ENCODE results near the gene PGBD5.

PGBD5 gene

DNA sequence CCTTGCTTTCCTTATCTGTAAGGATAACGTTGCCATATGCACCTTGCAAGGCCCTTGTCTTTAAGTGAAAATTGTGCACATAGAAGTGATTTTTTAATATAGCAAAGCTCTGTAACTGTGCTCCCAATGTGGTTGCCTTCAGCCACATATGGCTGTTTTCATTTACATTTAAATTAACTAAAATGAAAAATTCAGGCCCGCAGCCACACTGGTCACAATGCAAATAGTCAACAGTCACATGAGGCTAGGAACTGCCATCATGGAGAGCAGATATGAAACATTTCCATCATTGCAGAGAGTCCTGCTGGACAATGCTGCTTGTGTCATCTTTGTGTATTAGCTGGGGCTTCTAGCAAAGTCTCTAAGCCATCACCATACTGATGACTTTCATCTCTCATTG lies 83.4 kb downstream of the PGBD5 start:
- no peak overlapping the region for H3K4me3 ChIP-seq (ENCODE audit: low read length in 2 of 2)
- H3K27ac ChIP-seq (ENCODE audit: low read depth in 2 of 2, low read length in 2 of 2) = no peak overlapping the region
- no peaks in the 10 kb centered on the region for H3K4me1 ChIP-seq (ENCODE audit: control insufficient read depth in 2 of 2, insufficient read depth in 2 of 2, low read length in 2 of 2)
- H3K36me3 ChIP-seq (ENCODE audit: control insufficient read depth in 2 of 2, insufficient read depth in 2 of 2, low read length in 2 of 2) = no peaks in the 10 kb centered on the region
- no peaks in the 10 kb centered on the region for H3K9me3 ChIP-seq (ENCODE audit: control insufficient read depth in 2 of 2, low read length in 2 of 2)
- no peak overlapping the region for H3K9ac ChIP-seq (ENCODE audit: low read depth in 1 of 2, low read length in 2 of 2)
- H3K27me3 ChIP-seq (ENCODE audit: control insufficient read depth in 2 of 2, insufficient read depth in 2 of 2, low read length in 2 of 2) = no peaks in the 10 kb centered on the region

DNA sequence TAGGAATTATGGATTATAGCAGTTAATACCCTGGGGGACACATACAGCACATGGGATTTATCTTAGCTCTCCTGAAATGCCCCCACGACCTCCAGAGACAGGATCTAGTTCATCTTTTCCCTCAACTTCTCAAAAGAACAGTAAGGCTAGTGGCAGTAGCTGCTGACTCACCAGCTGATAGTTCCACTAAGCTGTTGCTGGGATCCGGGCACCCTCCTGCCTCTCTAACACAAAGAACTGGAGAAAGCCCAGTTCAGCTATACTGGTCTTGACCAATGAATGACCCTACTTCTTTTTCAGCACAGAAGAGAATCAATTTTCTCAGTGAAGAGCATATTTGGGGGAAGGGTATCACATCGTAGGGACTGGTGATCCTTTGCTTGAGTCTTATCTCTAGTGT lies 84.1 kb downstream of the PGBD5 start:
- H3K9me3 ChIP-seq (ENCODE audit: control insufficient read depth in 2 of 2, low read length in 2 of 2) = no peaks in the 10 kb centered on the region
- no peaks in the 10 kb centered on the region for H3K36me3 ChIP-seq (ENCODE audit: control insufficient read depth in 2 of 2, insufficient read depth in 2 of 2, low read length in 2 of 2)
- no peaks in the 10 kb centered on the region for H3K4me1 ChIP-seq (ENCODE audit: control insufficient read depth in 2 of 2, insufficient read depth in 2 of 2, low read length in 2 of 2)
- H3K27ac ChIP-seq (ENCODE audit: low read depth in 2 of 2, low read length in 2 of 2) = no peak overlapping the region
- no peaks in the 10 kb centered on the region for H3K27me3 ChIP-seq (ENCODE audit: control insufficient read depth in 2 of 2, insufficient read depth in 2 of 2, low read length in 2 of 2)
- no peak overlapping the region for H3K4me3 ChIP-seq (ENCODE audit: low read length in 2 of 2)
- no peak overlapping the region for H3K9ac ChIP-seq (ENCODE audit: low read depth in 1 of 2, low read length in 2 of 2)

DNA sequence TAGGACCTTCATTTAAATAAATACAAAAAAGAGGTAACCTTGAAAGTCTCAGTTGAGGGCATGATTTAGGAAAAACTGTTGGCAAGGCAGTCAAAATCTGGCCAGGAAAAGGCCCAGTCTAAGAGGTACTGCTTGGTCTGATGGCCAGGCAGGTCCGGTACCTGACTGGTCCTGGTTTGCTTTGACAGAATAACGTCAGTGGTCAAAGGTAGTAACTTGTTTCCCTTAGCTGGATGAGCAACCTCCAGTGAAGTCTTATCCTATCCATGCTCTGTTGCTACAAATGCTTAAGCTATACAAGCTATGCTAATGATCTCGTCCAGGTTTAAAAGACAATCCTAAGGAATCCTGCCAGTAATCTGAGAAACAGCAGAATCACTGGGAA lies 85.0 kb downstream of the PGBD5 start:
- Histone ChIP-seq H3K27ac (ENCODE audit: low read depth in 2 of 2, low read length in 2 of 2) (no peak overlapping the region), H3K4me1 (ENCODE audit: control insufficient read depth in 2 of 2, insufficient read depth in 2 of 2, low read length in 2 of 2) (no peaks in the 10 kb centered on the region), H3K9ac (ENCODE audit: low read depth in 1 of 2, low read length in 2 of 2) (no peak overlapping the region), H3K27me3 (ENCODE audit: control insufficient read depth in 2 of 2, insufficient read depth in 2 of 2, low read length in 2 of 2) (no peaks in the 10 kb centered on the region), H3K4me3 (ENCODE audit: low read length in 2 of 2) (no peak overlapping the region), H3K36me3 (ENCODE audit: control insufficient read depth in 2 of 2, insufficient read depth in 2 of 2, low read length in 2 of 2) (no peaks in the 10 kb centered on the region), H3K9me3 (ENCODE audit: control insufficient read depth in 2 of 2, low read length in 2 of 2) (no peaks in the 10 kb centered on the region)

DNA sequence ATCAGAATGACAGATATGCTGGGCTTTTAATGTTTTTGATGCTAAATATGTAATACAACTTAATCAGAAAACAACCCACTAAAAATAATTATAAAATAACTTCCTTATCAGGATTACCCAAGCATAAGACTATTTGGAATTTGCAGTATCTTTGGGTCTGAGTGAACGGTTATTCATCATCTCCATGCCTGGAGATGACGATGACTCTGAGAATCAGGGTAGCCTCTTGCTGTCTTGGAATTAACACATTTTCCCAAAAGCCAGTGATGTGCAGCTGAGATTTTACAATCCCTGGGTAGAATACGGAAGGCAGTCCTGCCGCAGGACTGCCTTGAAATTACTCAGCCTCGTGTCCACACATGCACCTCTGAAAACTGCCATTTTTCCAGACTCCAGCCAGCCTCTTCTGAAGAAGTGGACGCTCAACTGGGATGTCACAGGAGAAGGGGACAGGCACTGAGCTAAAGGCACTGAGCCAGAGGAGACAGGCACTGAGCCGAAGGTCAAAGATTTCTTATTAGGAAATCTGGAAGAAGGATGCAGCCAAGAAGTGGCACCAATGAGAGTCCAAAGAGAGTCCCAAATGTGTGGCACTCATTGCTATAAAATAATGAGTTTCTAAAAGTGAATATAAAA lies 85.5 kb downstream of the PGBD5 start:
- Histone ChIP-seq H3K36me3 (ENCODE audit: control insufficient read depth in 2 of 2, insufficient read depth in 2 of 2, low read length in 2 of 2) (no peaks in the 10 kb centered on the region), H3K27me3 (ENCODE audit: control insufficient read depth in 2 of 2, insufficient read depth in 2 of 2, low read length in 2 of 2) (no peaks in the 10 kb centered on the region), H3K9ac (ENCODE audit: low read depth in 1 of 2, low read length in 2 of 2) (no peak overlapping the region), H3K4me3 (ENCODE audit: low read length in 2 of 2) (no peak overlapping the region), H3K4me1 (ENCODE audit: control insufficient read depth in 2 of 2, insufficient read depth in 2 of 2, low read length in 2 of 2) (no peaks in the 10 kb centered on the region), H3K9me3 (ENCODE audit: control insufficient read depth in 2 of 2, low read length in 2 of 2) (no peaks in the 10 kb centered on the region), H3K27ac (ENCODE audit: low read depth in 2 of 2, low read length in 2 of 2) (no peak overlapping the region)

DNA sequence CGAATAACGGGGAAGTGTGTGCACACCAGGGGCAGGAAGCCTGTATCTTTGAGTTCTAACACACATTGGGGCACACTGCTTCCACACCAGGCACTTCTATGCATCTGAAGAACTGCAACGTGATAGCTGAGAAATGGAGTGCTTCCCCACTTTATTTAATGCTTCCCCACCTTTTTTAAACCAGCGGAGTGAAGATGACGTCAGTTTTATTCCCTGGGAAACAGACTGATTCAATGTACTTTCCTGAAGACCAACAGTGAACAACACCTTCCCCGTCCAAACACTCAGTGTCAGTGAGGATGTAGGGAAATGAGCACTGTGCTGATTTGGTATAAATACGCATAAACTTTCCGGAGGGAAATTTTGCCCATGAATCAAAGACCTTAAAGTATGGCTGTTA lies 87.1 kb downstream of the PGBD5 start:
- H3K27ac ChIP-seq (ENCODE audit: low read depth in 2 of 2, low read length in 2 of 2) = no peak overlapping the region
- no peaks in the 10 kb centered on the region for H3K27me3 ChIP-seq (ENCODE audit: control insufficient read depth in 2 of 2, insufficient read depth in 2 of 2, low read length in 2 of 2)
- no peak overlapping the region for H3K4me3 ChIP-seq (ENCODE audit: low read length in 2 of 2)
- H3K36me3 ChIP-seq (ENCODE audit: control insufficient read depth in 2 of 2, insufficient read depth in 2 of 2, low read length in 2 of 2) = no peaks in the 10 kb centered on the region
- no peak overlapping the region for H3K9ac ChIP-seq (ENCODE audit: low read depth in 1 of 2, low read length in 2 of 2)
- H3K9me3 ChIP-seq (ENCODE audit: control insufficient read depth in 2 of 2, low read length in 2 of 2) = no peaks in the 10 kb centered on the region
- H3K4me1 ChIP-seq (ENCODE audit: control insufficient read depth in 2 of 2, insufficient read depth in 2 of 2, low read length in 2 of 2) = no peaks in the 10 kb centered on the region

DNA sequence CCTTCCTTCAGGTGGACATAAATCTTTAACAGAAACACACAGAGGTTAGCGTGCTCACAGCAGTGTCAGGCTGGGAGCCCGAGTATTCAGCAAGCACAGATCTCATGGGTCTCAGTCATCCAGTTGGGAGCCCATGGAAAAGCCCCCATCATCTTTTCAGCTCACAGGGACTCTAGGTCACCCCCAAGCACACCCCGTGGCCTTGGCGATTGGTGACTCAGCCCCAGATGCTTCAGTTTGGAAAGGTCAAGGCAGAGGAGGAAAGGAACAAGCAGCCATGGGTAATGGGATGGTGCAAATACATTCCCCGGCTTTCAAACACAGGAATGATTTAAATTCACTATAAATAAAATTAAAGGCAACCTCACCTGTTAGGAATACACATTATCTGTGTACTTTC lies 88.9 kb downstream of the PGBD5 start:
- H3K9ac ChIP-seq (ENCODE audit: low read depth in 1 of 2, low read length in 2 of 2) = no peak overlapping the region
- H3K4me3 ChIP-seq (ENCODE audit: low read length in 2 of 2) = no peak overlapping the region
- H3K27ac ChIP-seq (ENCODE audit: low read depth in 2 of 2, low read length in 2 of 2) = no peak overlapping the region
- no peaks in the 10 kb centered on the region for H3K9me3 ChIP-seq (ENCODE audit: control insufficient read depth in 2 of 2, low read length in 2 of 2)
- no peaks in the 10 kb centered on the region for H3K27me3 ChIP-seq (ENCODE audit: control insufficient read depth in 2 of 2, insufficient read depth in 2 of 2, low read length in 2 of 2)
- no peaks in the 10 kb centered on the region for H3K36me3 ChIP-seq (ENCODE audit: control insufficient read depth in 2 of 2, insufficient read depth in 2 of 2, low read length in 2 of 2)
- H3K4me1 ChIP-seq (ENCODE audit: control insufficient read depth in 2 of 2, insufficient read depth in 2 of 2, low read length in 2 of 2) = no peaks in the 10 kb centered on the region

DNA sequence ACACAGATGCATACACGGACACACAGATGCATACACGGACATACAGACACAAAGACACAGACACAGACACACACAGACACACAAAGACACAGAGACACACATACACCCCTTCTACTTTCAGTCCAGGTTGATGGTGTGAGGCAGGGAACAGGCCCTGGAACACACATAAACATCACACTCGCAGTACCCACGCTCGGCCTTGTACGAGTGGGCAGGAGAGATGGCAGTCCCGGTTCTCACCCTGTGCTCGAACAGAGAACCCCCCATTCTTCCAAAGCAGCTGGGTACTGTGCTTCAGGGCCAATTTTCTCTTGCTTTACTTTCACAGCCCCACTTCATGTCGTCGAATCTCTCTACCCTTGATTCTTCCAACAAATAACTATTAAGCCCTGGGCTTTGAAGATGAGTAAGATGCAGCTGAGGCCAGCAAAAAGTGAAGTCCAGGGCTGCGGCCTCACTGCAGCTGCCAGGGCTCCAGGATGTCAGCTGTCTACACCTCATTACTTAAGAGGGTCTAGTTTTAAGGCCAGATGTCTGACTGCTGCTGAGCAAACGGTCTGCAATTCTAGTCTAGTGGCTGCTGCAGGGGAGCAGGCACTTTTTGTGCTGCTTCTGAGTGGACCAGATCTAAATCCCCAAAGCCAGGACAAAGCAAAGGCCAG lies 90.1 kb downstream of the PGBD5 start:
- Histone ChIP-seq H3K27me3 (ENCODE audit: control insufficient read depth in 2 of 2, insufficient read depth in 2 of 2, low read length in 2 of 2) (no peaks in the 10 kb centered on the region), H3K9me3 (ENCODE audit: control insufficient read depth in 2 of 2, low read length in 2 of 2) (no peaks in the 10 kb centered on the region), H3K4me1 (ENCODE audit: control insufficient read depth in 2 of 2, insufficient read depth in 2 of 2, low read length in 2 of 2) (no peaks in the 10 kb centered on the region), H3K4me3 (ENCODE audit: low read length in 2 of 2) (no peak overlapping the region), H3K36me3 (ENCODE audit: control insufficient read depth in 2 of 2, insufficient read depth in 2 of 2, low read length in 2 of 2) (no peaks in the 10 kb centered on the region), H3K9ac (ENCODE audit: low read depth in 1 of 2, low read length in 2 of 2) (no peak overlapping the region), H3K27ac (ENCODE audit: low read depth in 2 of 2, low read length in 2 of 2) (no peak overlapping the region)

DNA sequence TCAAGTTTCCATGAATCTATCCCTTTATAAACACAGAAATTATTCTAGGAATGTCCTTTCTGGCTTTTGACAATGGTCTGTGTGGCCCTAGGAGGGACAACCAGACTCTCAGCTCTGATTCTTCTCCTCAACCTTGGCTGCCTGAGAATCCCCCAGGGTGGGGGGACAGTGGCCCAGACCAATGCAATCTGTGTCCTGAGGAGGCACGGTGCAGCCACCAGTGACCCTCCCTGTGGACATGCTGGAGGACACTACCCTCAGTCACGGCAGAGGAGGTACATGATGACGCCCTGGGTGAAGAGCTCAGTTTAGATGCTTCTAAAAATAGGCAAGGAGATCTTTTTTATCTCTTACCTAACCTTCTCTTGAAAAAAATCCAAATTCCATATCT lies 91.7 kb downstream of the PGBD5 start:
- Histone ChIP-seq H3K9me3 (ENCODE audit: control insufficient read depth in 2 of 2, low read length in 2 of 2) (no peaks in the 10 kb centered on the region), H3K4me1 (ENCODE audit: control insufficient read depth in 2 of 2, insufficient read depth in 2 of 2, low read length in 2 of 2) (no peaks in the 10 kb centered on the region), H3K27ac (ENCODE audit: low read depth in 2 of 2, low read length in 2 of 2) (no peak overlapping the region), H3K27me3 (ENCODE audit: control insufficient read depth in 2 of 2, insufficient read depth in 2 of 2, low read length in 2 of 2) (no peaks in the 10 kb centered on the region), H3K4me3 (ENCODE audit: low read length in 2 of 2) (no peak overlapping the region), H3K9ac (ENCODE audit: low read depth in 1 of 2, low read length in 2 of 2) (no peak overlapping the region), H3K36me3 (ENCODE audit: control insufficient read depth in 2 of 2, insufficient read depth in 2 of 2, low read length in 2 of 2) (no peaks in the 10 kb centered on the region)

DNA sequence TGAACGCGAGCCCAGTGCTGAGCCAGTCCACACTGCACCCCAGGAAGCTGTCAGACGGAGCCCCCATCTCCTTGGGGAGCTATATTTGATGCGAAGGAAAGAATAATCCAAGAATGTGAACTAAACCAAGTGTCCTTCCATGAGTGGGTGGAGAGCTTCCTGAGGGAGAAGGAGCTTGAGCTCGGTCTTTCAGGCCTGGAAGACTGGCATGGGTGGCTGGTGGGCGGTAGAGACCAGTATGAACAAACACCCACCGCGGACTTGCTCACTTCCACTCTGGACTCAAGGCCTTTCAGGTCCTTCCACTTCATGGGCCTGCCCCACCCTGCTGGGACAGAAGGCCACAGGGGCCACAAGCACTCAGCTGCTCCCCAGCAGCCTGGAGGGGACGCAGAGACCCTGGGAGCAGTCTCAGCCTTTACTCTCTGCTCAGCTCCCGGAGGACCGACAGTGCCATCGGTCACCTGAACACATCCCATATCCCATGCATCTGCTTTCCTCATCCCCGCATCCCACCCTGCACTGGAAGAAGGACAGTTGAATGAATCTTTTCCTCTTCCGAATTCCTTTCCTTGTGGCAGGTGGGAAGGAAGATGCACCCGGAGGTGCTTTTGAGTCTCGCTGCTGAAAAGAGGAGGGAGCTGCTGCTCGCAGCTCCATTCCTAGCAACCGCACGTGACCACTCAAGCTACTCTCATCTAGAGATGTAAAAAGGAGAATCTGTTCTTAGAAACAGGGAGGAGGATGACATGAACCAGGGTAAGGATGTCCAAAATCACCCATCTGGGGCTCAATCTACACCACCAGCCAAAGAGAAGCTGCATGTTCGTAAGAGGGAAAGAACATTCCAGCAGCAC lies 92.3 kb downstream of the PGBD5 start:
- Histone ChIP-seq H3K27me3 (ENCODE audit: control insufficient read depth in 2 of 2, insufficient read depth in 2 of 2, low read length in 2 of 2) (no peaks in the 10 kb centered on the region), H3K9ac (ENCODE audit: low read depth in 1 of 2, low read length in 2 of 2) (no peak overlapping the region), H3K9me3 (ENCODE audit: control insufficient read depth in 2 of 2, low read length in 2 of 2) (no peaks in the 10 kb centered on the region), H3K27ac (ENCODE audit: low read depth in 2 of 2, low read length in 2 of 2) (no peak overlapping the region), H3K4me3 (ENCODE audit: low read length in 2 of 2) (no peak overlapping the region), H3K4me1 (ENCODE audit: control insufficient read depth in 2 of 2, insufficient read depth in 2 of 2, low read length in 2 of 2) (no peaks in the 10 kb centered on the region), H3K36me3 (ENCODE audit: control insufficient read depth in 2 of 2, insufficient read depth in 2 of 2, low read length in 2 of 2) (no peaks in the 10 kb centered on the region)

DNA sequence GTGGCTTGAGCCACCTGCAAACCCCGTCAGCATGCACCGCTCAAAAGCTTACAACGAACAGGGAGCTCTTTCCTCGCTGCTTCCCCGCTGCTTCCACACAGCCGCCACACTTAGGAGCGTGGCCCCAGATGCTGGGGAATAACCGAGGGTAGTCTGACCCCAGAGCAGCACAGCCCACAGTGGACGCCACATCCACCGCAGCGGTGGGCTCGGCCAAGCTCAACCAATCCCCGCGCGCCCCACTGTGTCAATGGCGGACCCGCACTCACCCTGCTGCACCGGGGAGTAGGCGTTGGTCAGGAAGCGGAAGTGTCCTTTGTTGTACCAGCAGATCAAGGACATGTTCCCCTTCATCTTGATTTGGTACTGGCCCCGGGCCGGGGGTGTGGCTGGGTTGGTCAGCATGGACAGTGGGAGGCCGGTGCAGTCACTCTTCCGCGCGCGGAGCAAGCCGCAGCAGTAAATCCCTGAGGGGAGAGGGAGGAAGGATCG lies 93.5 kb downstream of the PGBD5 start:
- no peak overlapping the region for H3K4me3 ChIP-seq (ENCODE audit: low read length in 2 of 2)
- H3K9ac ChIP-seq (ENCODE audit: low read depth in 1 of 2, low read length in 2 of 2) = no peak overlapping the region
- no peaks in the 10 kb centered on the region for H3K36me3 ChIP-seq (ENCODE audit: control insufficient read depth in 2 of 2, insufficient read depth in 2 of 2, low read length in 2 of 2)
- H3K4me1 ChIP-seq (ENCODE audit: control insufficient read depth in 2 of 2, insufficient read depth in 2 of 2, low read length in 2 of 2) = no peaks in the 10 kb centered on the region
- H3K27ac ChIP-seq (ENCODE audit: low read depth in 2 of 2, low read length in 2 of 2) = no peak overlapping the region
- H3K9me3 ChIP-seq (ENCODE audit: control insufficient read depth in 2 of 2, low read length in 2 of 2) = no peaks in the 10 kb centered on the region
- H3K27me3 ChIP-seq (ENCODE audit: control insufficient read depth in 2 of 2, insufficient read depth in 2 of 2, low read length in 2 of 2) = no peaks in the 10 kb centered on the region
